Endothelial cell of umbilical vein (primary cell): Measurements from ENCODE around the gene EPC2.

ENCODE experiments used
- POLR2A ChIP-seq: IDR thresholded peaks from 2 replicates; pipeline ENCODE4 v1.6.1; 2012; ENCODE audit warnings: low read depth, mild to moderate bottlenecking, control low read depth, low read length
- POLR2AphosphoS5 ChIP-seq: IDR thresholded peaks from 2 replicates; pipeline ENCODE4 v1.6.1; 2012; ENCODE audit warnings: low read depth, mild to moderate bottlenecking, control low read depth, low read length, moderate library complexity; ENCODE audit not compliant: insufficient read depth
- TF ChIP-seq, protein P1 (sequence below), 2 donors: IDR thresholded peaks; 1 replicate in 1 of 2; 2 replicates in 1 of 2; pipeline ENCODE4 v1.5.1; 2011; ENCODE audit warnings: low read length in 2 of 2, mild to moderate bottlenecking in 2 of 2, moderate library complexity in 2 of 2, control low read depth in 1 of 2, inconsistent platforms in 1 of 2, low read depth in 1 of 2; ENCODE audit not compliant: insufficient read depth in 1 of 2; ENCODE audit errors: extremely low read depth in 1 of 2

DNA sequence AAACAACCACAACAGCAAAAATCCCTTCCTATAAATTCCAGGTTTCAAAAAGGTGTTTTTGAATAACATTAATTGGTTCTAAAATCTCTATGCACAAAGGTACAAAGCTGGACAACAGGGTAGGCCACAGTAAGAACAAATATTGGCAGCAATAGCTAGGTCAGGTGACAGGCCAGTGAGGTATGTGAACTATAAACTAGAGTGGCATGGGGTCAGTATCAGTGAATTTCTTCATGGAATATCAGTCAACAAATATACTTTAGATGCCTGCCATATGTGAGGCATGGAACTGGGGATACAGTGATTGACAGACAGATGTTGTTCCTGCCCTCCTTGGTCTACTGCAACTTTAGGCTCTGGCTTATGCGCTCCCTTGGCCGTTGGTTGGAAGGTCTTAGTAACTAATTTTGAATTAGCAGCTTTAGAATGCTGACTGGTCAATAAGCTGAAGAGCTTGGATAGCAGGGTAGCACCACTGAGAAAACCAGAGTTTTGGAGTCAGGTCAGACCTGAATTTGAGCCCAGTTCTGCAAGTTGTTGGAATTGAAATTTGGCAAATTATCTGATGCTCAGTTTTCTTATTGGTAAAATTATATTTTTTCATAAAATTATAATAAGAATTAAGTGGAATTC lies 2.3 kb upstream of the EPC2 start:
- no peak for TF ChIP-seq POLR2A
- TF ChIP-seq, protein P1, sequence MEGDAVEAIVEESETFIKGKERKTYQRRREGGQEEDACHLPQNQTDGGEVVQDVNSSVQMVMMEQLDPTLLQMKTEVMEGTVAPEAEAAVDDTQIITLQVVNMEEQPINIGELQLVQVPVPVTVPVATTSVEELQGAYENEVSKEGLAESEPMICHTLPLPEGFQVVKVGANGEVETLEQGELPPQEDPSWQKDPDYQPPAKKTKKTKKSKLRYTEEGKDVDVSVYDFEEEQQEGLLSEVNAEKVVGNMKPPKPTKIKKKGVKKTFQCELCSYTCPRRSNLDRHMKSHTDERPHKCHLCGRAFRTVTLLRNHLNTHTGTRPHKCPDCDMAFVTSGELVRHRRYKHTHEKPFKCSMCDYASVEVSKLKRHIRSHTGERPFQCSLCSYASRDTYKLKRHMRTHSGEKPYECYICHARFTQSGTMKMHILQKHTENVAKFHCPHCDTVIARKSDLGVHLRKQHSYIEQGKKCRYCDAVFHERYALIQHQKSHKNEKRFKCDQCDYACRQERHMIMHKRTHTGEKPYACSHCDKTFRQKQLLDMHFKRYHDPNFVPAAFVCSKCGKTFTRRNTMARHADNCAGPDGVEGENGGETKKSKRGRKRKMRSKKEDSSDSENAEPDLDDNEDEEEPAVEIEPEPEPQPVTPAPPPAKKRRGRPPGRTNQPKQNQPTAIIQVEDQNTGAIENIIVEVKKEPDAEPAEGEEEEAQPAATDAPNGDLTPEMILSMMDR (IDR thresholded peaks at IDR 0.05; ENCODE audit: extremely low read depth in 1 of 2, insufficient read depth in 1 of 2, low read depth in 1 of 2, low read length in 2 of 2) = no peak
- no peak for TF ChIP-seq POLR2AphosphoS5
